DOHH2 (cell line): ENCODE results near the gene COL19A1.
A peak's percentile ranks its signal among the peaks of the same experiment; 100 is the strongest.

ENCODE experiments used
- H3F3A ChIP-seq: fragments of 200-600 bp; sonication (generic), shearing (Covaris generic); 2 replicates; pipeline ENCODE4 v1.6.0; 2016; ENCODE audit warnings: antibody characterized with exemption, mild to moderate bottlenecking; ENCODE audit not compliant: control insufficient read depth, insufficient read depth
- H3K27ac ChIP-seq: fragments of 200-600 bp; sonication (generic); 2 replicates; pipeline ENCODE4 v1.5.1; 2014; ENCODE audit warnings: low read depth, mild to moderate bottlenecking, low read length, moderate library complexity
- H3K27me3 ChIP-seq: fragments of 200-600 bp; sonication (generic); 2 replicates; pipeline ENCODE4 v1.6.1; 2014; ENCODE audit warnings: mild to moderate bottlenecking, low read length, mixed read lengths; ENCODE audit not compliant: control insufficient read depth
- H3K36me3 ChIP-seq: fragments of 200-600 bp; sonication (generic); 2 replicates; pipeline ENCODE4 v1.6.1; 2014; ENCODE audit warnings: mild to moderate bottlenecking, low read length, moderate library complexity, mixed read lengths; ENCODE audit not compliant: control insufficient read depth
- H3K4me1 ChIP-seq: fragments of 200-600 bp; sonication (generic); 2 replicates; pipeline ENCODE4 v1.6.1; 2014; ENCODE audit warnings: mild to moderate bottlenecking, low read length, mixed read lengths; ENCODE audit not compliant: control insufficient read depth
- H3K4me2 ChIP-seq: fragments of 200-600 bp; sonication (generic); 2 replicates; pipeline ENCODE4 v1.6.0; 2014; ENCODE audit warnings: mild to moderate bottlenecking, low read length, moderate library complexity
- H3K4me3 ChIP-seq: fragments of 200-600 bp; sonication (generic); 2 replicates; pipeline ENCODE4 v1.5.1; 2014; ENCODE audit warnings: mild to moderate bottlenecking, low read length, mixed read lengths
- H3K79me2 ChIP-seq: fragments of 200-600 bp; sonication (generic); 2 replicates; pipeline ENCODE4 v1.6.1; 2014; ENCODE audit warnings: mild to moderate bottlenecking, low read length, mixed read lengths; ENCODE audit not compliant: control insufficient read depth
- H3K9me2 ChIP-seq: fragments of 200-600 bp; sonication (generic); replicated peaks from 2 replicates; pipeline ENCODE4 v1.6.1; 2014; ENCODE audit warnings: mild to moderate bottlenecking, low read length, mixed read lengths; ENCODE audit not compliant: control insufficient read depth
- H3K9me3 ChIP-seq: fragments of 200-600 bp; sonication (generic); 2 replicates; pipeline ENCODE4 v1.6.1; 2014; ENCODE audit warnings: antibody characterized with exemption, low read length, mixed read lengths; ENCODE audit not compliant: control insufficient read depth, insufficient read depth
- H4K20me1 ChIP-seq: fragments of 200-600 bp; sonication (generic); 2 replicates; pipeline ENCODE4 v1.6.0; 2014; ENCODE audit warnings: low read depth, mild to moderate bottlenecking, antibody characterized with exemption, low read length, moderate library complexity; ENCODE audit not compliant: control insufficient read depth, insufficient read depth
- EZH2phosphoT487 ChIP-seq: fragments of 200-600 bp; sonication (generic); IDR thresholded peaks from 2 replicates; pipeline ENCODE4 v1.6.1; 2017; ENCODE audit warnings: borderline replicate concordance, mild to moderate bottlenecking, antibody characterized with exemption, low read length, moderate library complexity, mixed read lengths
- TF ChIP-seq, protein P1 (sequence below): fragments of 200-600 bp; sonication (generic); IDR thresholded peaks from one replicate; pipeline ENCODE4 v1.5.1; 2014; ENCODE audit warnings: antibody characterized with exemption, mild to moderate bottlenecking, low read depth, low read length; ENCODE audit not compliant: poor library complexity, severe bottlenecking

COL19A1 gene

DNA sequence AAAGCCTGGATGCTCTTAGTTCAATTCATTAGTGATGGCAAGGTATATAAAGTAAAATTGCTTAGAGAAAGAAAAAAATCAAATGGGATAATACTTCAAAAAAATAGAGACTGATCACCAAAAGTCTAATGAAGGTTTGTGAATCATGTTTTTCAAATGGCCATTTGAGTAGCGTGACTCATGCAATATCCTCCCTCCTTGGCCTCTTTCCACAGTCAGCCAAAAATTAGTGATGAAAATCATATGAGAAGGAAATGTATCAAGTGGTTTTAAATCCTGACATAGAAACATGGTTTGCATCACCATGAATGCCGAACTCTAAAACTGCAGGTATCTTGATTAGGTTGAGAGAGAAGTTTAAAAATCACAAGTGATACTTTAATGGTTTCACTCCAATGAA is 1.2 kb upstream of the COL19A1 start:
- no peak overlapping the region for H3K4me2 ChIP-seq
- no peaks in the 10 kb centered on the region for H3K36me3 ChIP-seq
- H3K4me3 ChIP-seq = no peak overlapping the region
- no peak overlapping the region for H3K27ac ChIP-seq
- no peaks in the 10 kb centered on the region for H3F3A ChIP-seq
- H3K9me3 ChIP-seq = no peaks in the 10 kb centered on the region
- H3K4me1 ChIP-seq = peaks cover 23% of the 10 kb centered on the region
- no peaks in the 10 kb centered on the region for H3K79me2 ChIP-seq
- TF ChIP-seq EZH2phosphoT487 = no peak
- TF ChIP-seq, protein P1, sequence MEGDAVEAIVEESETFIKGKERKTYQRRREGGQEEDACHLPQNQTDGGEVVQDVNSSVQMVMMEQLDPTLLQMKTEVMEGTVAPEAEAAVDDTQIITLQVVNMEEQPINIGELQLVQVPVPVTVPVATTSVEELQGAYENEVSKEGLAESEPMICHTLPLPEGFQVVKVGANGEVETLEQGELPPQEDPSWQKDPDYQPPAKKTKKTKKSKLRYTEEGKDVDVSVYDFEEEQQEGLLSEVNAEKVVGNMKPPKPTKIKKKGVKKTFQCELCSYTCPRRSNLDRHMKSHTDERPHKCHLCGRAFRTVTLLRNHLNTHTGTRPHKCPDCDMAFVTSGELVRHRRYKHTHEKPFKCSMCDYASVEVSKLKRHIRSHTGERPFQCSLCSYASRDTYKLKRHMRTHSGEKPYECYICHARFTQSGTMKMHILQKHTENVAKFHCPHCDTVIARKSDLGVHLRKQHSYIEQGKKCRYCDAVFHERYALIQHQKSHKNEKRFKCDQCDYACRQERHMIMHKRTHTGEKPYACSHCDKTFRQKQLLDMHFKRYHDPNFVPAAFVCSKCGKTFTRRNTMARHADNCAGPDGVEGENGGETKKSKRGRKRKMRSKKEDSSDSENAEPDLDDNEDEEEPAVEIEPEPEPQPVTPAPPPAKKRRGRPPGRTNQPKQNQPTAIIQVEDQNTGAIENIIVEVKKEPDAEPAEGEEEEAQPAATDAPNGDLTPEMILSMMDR = no peak
- H3K9me2 ChIP-seq = no peaks in the 10 kb centered on the region
- no peaks in the 10 kb centered on the region for H4K20me1 ChIP-seq
- H3K27me3 ChIP-seq = peaks cover 44% of the 10 kb centered on the region

DNA sequence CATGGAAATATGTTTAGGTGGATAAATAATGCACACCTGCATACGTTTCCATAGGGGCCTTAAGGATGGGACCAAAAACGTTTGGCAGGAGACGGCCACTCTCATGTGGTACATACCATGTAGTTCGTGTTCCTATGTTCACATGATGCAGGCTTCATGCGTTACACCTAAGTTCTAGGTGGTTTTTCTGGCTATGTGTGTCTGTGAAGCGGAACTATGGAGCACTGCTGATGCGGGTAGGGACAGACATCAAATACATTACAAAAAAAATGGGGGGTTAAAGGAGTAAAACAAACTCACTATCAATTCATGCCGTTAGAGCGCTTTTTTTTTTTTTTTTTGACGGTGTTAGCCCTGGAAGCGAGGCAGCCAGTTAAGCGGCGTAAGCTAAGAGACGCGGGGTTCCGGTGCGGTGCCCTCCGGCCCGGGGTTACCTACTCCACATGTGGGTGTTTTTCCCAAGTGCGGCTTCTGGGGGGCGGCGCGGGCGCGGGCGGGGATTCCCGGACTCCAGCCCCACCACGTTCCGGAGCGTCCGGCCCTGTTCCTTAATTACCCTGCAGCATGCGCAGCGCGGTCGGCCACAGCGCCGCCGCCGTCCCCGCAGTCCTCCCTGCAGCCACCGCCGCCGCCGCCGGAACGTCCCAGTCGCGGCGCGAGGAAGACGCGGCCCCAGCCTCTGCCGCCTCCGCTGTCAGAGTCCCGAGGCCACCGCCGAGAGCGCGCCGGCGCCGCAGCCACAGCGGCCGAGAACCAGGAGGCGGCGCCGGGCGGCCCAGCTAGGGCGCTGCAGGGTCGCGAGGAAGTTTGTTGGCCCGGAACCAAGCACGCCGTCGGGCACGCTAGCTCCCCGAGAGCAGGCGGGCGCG is 648 bp downstream of the COL19A1 start:
- TF ChIP-seq EZH2phosphoT487 = peak; percentile 82; the same call in 1 of the 2 replicates
- TF ChIP-seq, protein P1 = peak; percentile 46
- Histone ChIP-seq H3K9me2 (no peaks in the 10 kb centered on the region), H3K36me3 (no peaks in the 10 kb centered on the region), H3K4me1 (peaks cover 23% of the 10 kb centered on the region), H3K9me3 (no peaks in the 10 kb centered on the region), H3K27me3 (peaks cover 44% of the 10 kb centered on the region), H3K79me2 (no peaks in the 10 kb centered on the region), H3K27ac (no peak overlapping the region), H4K20me1 (no peaks in the 10 kb centered on the region), H3F3A (no peaks in the 10 kb centered on the region), H3K4me3 (peak overlapping the region; percentile 77), H3K4me2 (peak overlapping the region; percentile 93)

- Histone ChIP-seq H3F3A (no peaks in the 10 kb centered on the region), H4K20me1 (no peaks in the 10 kb centered on the region), H3K9me3 (no peaks in the 10 kb centered on the region), H3K27me3 (peaks cover 44% of the 10 kb centered on the region), H3K79me2 (no peaks in the 10 kb centered on the region), H3K27ac (no peak overlapping the region), H3K4me2 (peak overlapping the region; percentile 93), H3K9me2 (no peaks in the 10 kb centered on the region), H3K36me3 (no peaks in the 10 kb centered on the region), H3K4me3 (peak overlapping the region; percentile 77), H3K4me1 (peaks cover 23% of the 10 kb centered on the region)
- TF ChIP-seq EZH2phosphoT487 = no peak
- TF ChIP-seq, protein P1 = no peak
These were observed 1.3 kb downstream of the COL19A1 start for GRCh38 chr6:69867639-69867976.
